ENCODE measurements around the gene KRT16.
"Not testable (repeated sequence)": the region's sequence is repeated elsewhere in the genome, so short reads cannot be mapped to it uniquely, and the experiment has no call there.

KRT16 gene

GRCh38 chr17:41651625-41652460, 39.3 kb upstream of the KRT16 start:
- no peaks in the 10 kb centered on the region for H3K36me3 Mint-ChIP-seq (ENCODE audit: low read depth)
- H3K9me3 Mint-ChIP-seq, result no peaks in the 10 kb centered on the region
- H3K4me3 Mint-ChIP-seq, result no peak overlapping the region

GRCh38 chr17:41650794-41651624, 38.4 kb upstream of the KRT16 start:
- Mint-ChIP-seq H3K27me3 (peaks cover 12% of the 10 kb centered on the region), H3K9me3 (no peaks in the 10 kb centered on the region), H3K4me3 (no peak overlapping the region), H3K4me1 (ENCODE audit: low read depth) (peaks cover 27% of the 10 kb centered on the region), H3K27ac (no peak overlapping the region), H3K36me3 (ENCODE audit: low read depth) (no peaks in the 10 kb centered on the region)
- intact Hi-C loops (cut with micrococcal nuclease), result no loop called here

More at GRCh38 chr17:41651625-41652460, 39.3 kb upstream of the KRT16 start:
- Mint-ChIP-seq H3K27me3 (peaks cover 12% of the 10 kb centered on the region), H3K4me1 (ENCODE audit: low read depth) (peaks cover 23% of the 10 kb centered on the region), H3K27ac (no peak overlapping the region)
- intact Hi-C loops (cut with micrococcal nuclease), result no loop called here

GRCh38 chr17:41649923-41650519, 37.5 kb upstream of the KRT16 start:
- Mint-ChIP-seq H3K9me3 (no peaks in the 10 kb centered on the region), H3K36me3 (ENCODE audit: low read depth) (no peaks in the 10 kb centered on the region), H3K27me3 (peaks cover 9% of the 10 kb centered on the region), H3K4me1 (ENCODE audit: low read depth) (peaks cover 37% of the 10 kb centered on the region), H3K4me3 (no peak overlapping the region), H3K27ac (no peak overlapping the region)
- intact Hi-C loops (cut with micrococcal nuclease), result loop anchor here (5.0 kb wide), 2 partner anchors 38 to 153 kb away; partner anchors contain the start of gene KRT16

GRCh38 chr17:41648411-41649195, 36.0 kb upstream of the KRT16 start:
- Mint-ChIP-seq H3K27ac (peak overlapping the region; percentile 69), H3K9me3 (no peaks in the 10 kb centered on the region)

GRCh38 chr17:41647940-41648410, 35.4 kb upstream of the KRT16 start:
- peaks cover 8% of the 10 kb centered on the region for H3K27me3 Mint-ChIP-seq
- intact Hi-C loops (cut with micrococcal nuclease), result loop anchor here (1.0 to 5.0 kb wide), 5 partner anchors 14 to 151 kb away; partner anchors contain the start of gene KRT16
- H3K36me3 Mint-ChIP-seq (ENCODE audit: low read depth), result no peaks in the 10 kb centered on the region
- peak overlapping the region; percentile 69 for H3K27ac Mint-ChIP-seq
- H3K4me1 Mint-ChIP-seq (ENCODE audit: low read depth), result peaks cover 57% of the 10 kb centered on the region
- H3K9me3 Mint-ChIP-seq, result no peaks in the 10 kb centered on the region
- peak overlapping the region; percentile 69 for H3K4me3 Mint-ChIP-seq

More at GRCh38 chr17:41648411-41649195, 36.0 kb upstream of the KRT16 start:
- Mint-ChIP-seq H3K4me1 (ENCODE audit: low read depth) (peaks cover 51% of the 10 kb centered on the region), H3K27me3 (peaks cover 8% of the 10 kb centered on the region), H3K36me3 (ENCODE audit: low read depth) (no peaks in the 10 kb centered on the region), H3K4me3 (peak overlapping the region; percentile 69)
- intact Hi-C loops (cut with micrococcal nuclease), result loop anchor here (1.0 to 5.0 kb wide), 5 partner anchors 14 to 151 kb away; partner anchors contain the start of gene KRT16

- intact Hi-C loops (cut with micrococcal nuclease), result loop anchor here (5.0 kb wide), 2 partner anchors 35 to 150 kb away; partner anchors contain the start of gene KRT16
- H3K4me3 Mint-ChIP-seq, result no peak overlapping the region
- H3K4me1 Mint-ChIP-seq (ENCODE audit: low read depth), result peaks cover 64% of the 10 kb centered on the region
- H3K9me3 Mint-ChIP-seq, result no peaks in the 10 kb centered on the region
- H3K27me3 Mint-ChIP-seq, result peaks cover 8% of the 10 kb centered on the region
- H3K27ac Mint-ChIP-seq, result no peak overlapping the region
- no peaks in the 10 kb centered on the region for H3K36me3 Mint-ChIP-seq (ENCODE audit: low read depth)
Measured at GRCh38 chr17:41647038-41647813, 34.7 kb upstream of the KRT16 start.

- H3K27ac Mint-ChIP-seq, result peak overlapping the region; percentile 89
- H3K9me3 Mint-ChIP-seq, result no peaks in the 10 kb centered on the region
- H3K36me3 Mint-ChIP-seq (ENCODE audit: low read depth), result no peaks in the 10 kb centered on the region
- H3K4me1 Mint-ChIP-seq (ENCODE audit: low read depth), result peaks cover 71% of the 10 kb centered on the region
- H3K4me3 Mint-ChIP-seq, result no peak overlapping the region
- intact Hi-C loops (cut with micrococcal nuclease), result no loop called here
- H3K27me3 Mint-ChIP-seq, result no peaks in the 10 kb centered on the region
Measured at GRCh38 chr17:41642252-41643156, 29.9 kb upstream of the KRT16 start.

- H3K9me3 Mint-ChIP-seq; H3K36me3 Mint-ChIP-seq (ENCODE audit: low read depth); H3K4me3 Mint-ChIP-seq; H3K27me3 Mint-ChIP-seq; intact Hi-C loops (cut with micrococcal nuclease): not testable (repeated sequence)
- H3K27ac Mint-ChIP-seq, result peak overlapping the region; percentile 30
- peaks cover 69% of the 10 kb centered on the region for H3K4me1 Mint-ChIP-seq (ENCODE audit: low read depth)
Measured at GRCh38 chr17:41640596-41640995, 28.0 kb upstream of the KRT16 start.

- peak overlapping the region; percentile 77 for H3K27ac Mint-ChIP-seq
- H3K9me3 Mint-ChIP-seq, result no peaks in the 10 kb centered on the region
- H3K4me1 Mint-ChIP-seq (ENCODE audit: low read depth), result peaks cover 69% of the 10 kb centered on the region
- intact Hi-C loops (cut with micrococcal nuclease), result no loop called here
- H3K27me3 Mint-ChIP-seq, result no peaks in the 10 kb centered on the region
- H3K4me3 Mint-ChIP-seq, result peak overlapping the region; percentile 13
- no peaks in the 10 kb centered on the region for H3K36me3 Mint-ChIP-seq (ENCODE audit: low read depth)
Measured at GRCh38 chr17:41639492-41640473, 27.2 kb upstream of the KRT16 start.

- Mint-ChIP-seq H3K4me1 (ENCODE audit: low read depth) (peaks cover 65% of the 10 kb centered on the region), H3K4me3 (peak overlapping the region; percentile 49), H3K36me3 (ENCODE audit: low read depth) (no peaks in the 10 kb centered on the region), H3K27ac (peak overlapping the region; percentile 77), H3K9me3 (no peaks in the 10 kb centered on the region), H3K27me3 (no peaks in the 10 kb centered on the region)
- intact Hi-C loops (cut with micrococcal nuclease), result no loop called here
Measured at GRCh38 chr17:41638941-41639340, 26.4 kb upstream of the KRT16 start.

- intact Hi-C loops (cut with micrococcal nuclease), result no loop called here
- Mint-ChIP-seq H3K9me3 (no peaks in the 10 kb centered on the region), H3K4me3 (peak overlapping the region; percentile 49), H3K27me3 (no peaks in the 10 kb centered on the region), H3K27ac (peak overlapping the region; percentile 77), H3K4me1 (ENCODE audit: low read depth) (peaks cover 57% of the 10 kb centered on the region), H3K36me3 (ENCODE audit: low read depth) (no peaks in the 10 kb centered on the region)
Measured at GRCh38 chr17:41638194-41638593, 25.6 kb upstream of the KRT16 start.

All from dendritic cell treated with granulocyte-macrophage colony-stimulating factor and Interleukin-4, amounts not matched to agents 40 ng/mL and 50 ng/mL, for 4 days (primary cell).